Ascending aorta (tissue), 2 donors: ENCODE results near the gene ESR1. TPM values are rescaled to one million over a fixed set of nuclear protein-coding genes. Genes with fewer than 3 reads are reported as not detected.

Experiments
- DNase-seq, 2 donors: peaks; one replicate each; pipeline ENCODE4 v3.0.0-alpha.2; 2019; ENCODE audit warnings: low spot score in 2 of 2
- H3K27ac ChIP-seq, 2 donors: fragments of 200-600 bp; sonication (generic); one replicate each; pipeline ENCODE4 v1.5.1; 2016 to 2017; ENCODE audit warnings: mild to moderate bottlenecking in 1 of 2
- H3K27me3 ChIP-seq: fragments of 200-600 bp; sonication (generic); one replicate; pipeline ENCODE4 v1.5.1; 2017
- H3K36me3 ChIP-seq, 2 donors: fragments of 200-600 bp; sonication (generic); one replicate each; pipeline ENCODE4 v1.5.1; 2016
- H3K4me1 ChIP-seq, 2 donors: fragments of 200-600 bp; sonication (generic); one replicate each; pipeline ENCODE4 v1.5.1; 2016 to 2017; ENCODE audit warnings: mild to moderate bottlenecking in 1 of 2
- H3K4me3 ChIP-seq, 2 donors: fragments of 200-600 bp; sonication (generic); one replicate each; pipeline ENCODE4 v1.5.1; 2016 to 2017; ENCODE audit warnings: mild to moderate bottlenecking in 1 of 2
- H3K9me3 ChIP-seq, 2 donors: fragments of 200-600 bp; sonication (generic); one replicate each; pipeline ENCODE4 v1.5.1; 2016
- CTCF ChIP-seq, 3 experiments: fragments of 200-600 bp in 2 of 3; fragments of 450-650 bp in 1 of 3; sonication (generic) in 2 of 3; IDR thresholded peaks; one replicate each; pipeline ENCODE4 v1.5.1; 2016 to 2019; ENCODE audit warnings: antibody characterized with exemption in 3 of 3, mild to moderate bottlenecking in 1 of 3, moderate library complexity in 1 of 3
- intact Hi-C: fragments of 100-400 bp; cut with DNase I; formaldehyde crosslinking; loops from one replicate; pipeline ENCODE4 v1.15.1; 2023
- total RNA-seq: library from RNA; depleted of rRNA; stranded (reverse); fragments of >200 nt; gene quantifications from one replicate; pipeline ENCODE4 v1.1.0, GENCODE V29; 2016

ESR1 gene
- total RNA-seq, 1 donor from 2014 or later: 3.0 TPM

GRCh38 chr6:152148412-152148811 lies 340.9 kb downstream of the ESR1 start:
- H3K4me1 ChIP-seq: peaks cover 3 to 5% of the 10 kb centered on the region in 2 donors
- no peak overlapping the region for H3K27ac ChIP-seq
- no peak for DNase-seq
- TF ChIP-seq CTCF (IDR thresholded peaks at IDR 0.05): no peak
- H3K9me3 ChIP-seq: no peaks in the 10 kb centered on the region
- H3K4me3 ChIP-seq: no peak overlapping the region
- H3K27me3 ChIP-seq: no peaks in the 10 kb centered on the region
- peaks cover 80 to 82% of the 10 kb centered on the region in 2 donors for H3K36me3 ChIP-seq
- intact Hi-C loops: no loop called here

- intact Hi-C loops: loop anchor here (5.0 kb wide), 1 partner anchor 97 kb away; no protein-coding TSS in a partner anchor
- DNase-seq: no peak
- no peaks in the 10 kb centered on the region for H3K27me3 ChIP-seq
Measured at GRCh38 chr6:152150196-152150595, 342.7 kb downstream of the ESR1 start.

GRCh38 chr6:152151920-152152319 lies 344.4 kb downstream of the ESR1 start:
- no peak for TF ChIP-seq CTCF (IDR thresholded peaks at IDR 0.05)
- Histone ChIP-seq H3K36me3 (peaks cover 76 to 90% of the 10 kb centered on the region in 2 donors), H3K27me3 (no peaks in the 10 kb centered on the region), H3K9me3 (no peaks in the 10 kb centered on the region), H3K4me3 (no peak overlapping the region), H3K4me1 (peaks cover 0 to 1% of the 10 kb centered on the region in 2 donors), H3K27ac (no peak overlapping the region)
- DNase-seq: no peak
- intact Hi-C loops: loop anchor here (5.0 kb wide), 1 partner anchor 95 kb away; no protein-coding TSS in a partner anchor

More at GRCh38 chr6:152150196-152150595, 342.7 kb downstream of the ESR1 start:
- no peaks in the 10 kb centered on the region for H3K9me3 ChIP-seq
- H3K36me3 ChIP-seq: peaks cover 77 to 84% of the 10 kb centered on the region in 2 donors
- no peak for TF ChIP-seq CTCF (IDR thresholded peaks at IDR 0.05)
- H3K4me1 ChIP-seq: peaks cover 3 to 5% of the 10 kb centered on the region in 2 donors
- no peak overlapping the region for H3K27ac ChIP-seq
- no peak overlapping the region for H3K4me3 ChIP-seq

- Histone ChIP-seq H3K4me3 (no peak overlapping the region), H3K27ac (no peak overlapping the region), H3K36me3 (peaks cover 55 to 67% of the 10 kb centered on the region in 2 donors), H3K27me3 (no peaks in the 10 kb centered on the region), H3K4me1 (no peaks in the 10 kb centered on the region), H3K9me3 (no peaks in the 10 kb centered on the region)
- intact Hi-C loops: loop anchor here (5.0 kb wide), 1 partner anchor 93 kb away; no protein-coding TSS in a partner anchor
- no peak for DNase-seq
- no peak for TF ChIP-seq CTCF (IDR thresholded peaks at IDR 0.05)
Measured at GRCh38 chr6:152154559-152155356, 347.3 kb downstream of the ESR1 start.

- H3K27me3 ChIP-seq: no peaks in the 10 kb centered on the region
- H3K36me3 ChIP-seq: peaks cover 46 to 67% of the 10 kb centered on the region in 2 donors
- DNase-seq: no peak
- H3K4me1 ChIP-seq: no peaks in the 10 kb centered on the region
- H3K4me3 ChIP-seq: no peak overlapping the region
- intact Hi-C loops: no loop called here
- no peaks in the 10 kb centered on the region for H3K9me3 ChIP-seq
- TF ChIP-seq CTCF (IDR thresholded peaks at IDR 0.05): no peak
- no peak overlapping the region for H3K27ac ChIP-seq
Measured at GRCh38 chr6:152155792-152156191, 348.3 kb downstream of the ESR1 start.
